Psoas muscle (tissue), 8 donors: ENCODE results near the gene HS3ST3A1. TPM values are rescaled to one million over a fixed set of nuclear protein-coding genes. Genes with fewer than 3 reads are reported as not detected.

Experiments
- ATAC-seq, 4 donors: fragments of 200-7000 bp; cut with Tn5 transposase; one replicate each; pipeline ENCODE4 v1.9.1; 2020; ENCODE audit warnings: moderate library complexity in 3 of 4, mild to moderate bottlenecking in 2 of 4
- DNase-seq, 2 donors: peaks; one replicate each; pipeline ENCODE4 v3.0.0-alpha.2; 2020
- H3K27ac ChIP-seq: fragments of 200-600 bp; one replicate; pipeline ENCODE4 v1.8.0; 2022
- H3K27me3 ChIP-seq, 3 donors: fragments of 200-600 bp in 1 of 3; one replicate each; pipeline versions ENCODE4 v1.6.1 to v1.8.0; 2013 to 2022; ENCODE audit warnings: low read length in 2 of 3, mild to moderate bottlenecking in 2 of 3, moderate library complexity in 1 of 3; ENCODE audit not compliant: insufficient read depth in 3 of 3
- H3K36me3 ChIP-seq, 2 donors: fragments of 200-600 bp in 1 of 2; one replicate each; pipeline versions ENCODE4 v1.6.1 to v1.8.0; 2013 to 2022; ENCODE audit warnings: low read depth in 1 of 2, mild to moderate bottlenecking in 1 of 2, moderate library complexity in 1 of 2; ENCODE audit not compliant: insufficient read depth in 1 of 2
- H3K4me1 ChIP-seq: fragments of 200-600 bp; one replicate; pipeline ENCODE4 v1.8.0; 2022
- H3K4me3 ChIP-seq: fragments of 200-600 bp; one replicate; pipeline ENCODE4 v1.8.0; 2022; ENCODE audit warnings: mild to moderate bottlenecking
- H3K9me3 ChIP-seq: fragments of 200-600 bp; one replicate; pipeline ENCODE4 v1.8.0; 2022
- CTCF ChIP-seq: fragments of 200-600 bp; IDR thresholded peaks from one replicate; pipeline ENCODE4 v1.8.0; 2022; ENCODE audit warnings: antibody characterized with exemption
- WGBS, 3 donors: extraction: QIAGEN DNeasy Blood & Tissue Kit; methylation state at CpG; one replicate each; pipeline versions ENCODE4 v1.1.6 to v1.1.7; 2013; 5-methylcytosine and 5-hydroxymethylcytosine counted together
- intact Hi-C, 2 donors: fragments of 100-400 bp; cut with DNase I; formaldehyde crosslinking; loops; one replicate each; pipeline versions ENCODE4 v1.11.0 to v1.14.2; 2022
- polyA plus RNA-seq, 3 donors: library from polyadenylated mRNA; stranded (reverse); fragments of 200-250 nt; gene quantifications; one replicate each; pipeline ENCODE4 v1.2.3, GENCODE V29; 2013
- total RNA-seq, 4 donors: library from RNA; stranded (reverse); fragmentation: NEBNext Ultra II Directional in 2 of 4; extraction: Animal tissue kit (Norgen Biotek cat#: 25700) in 2 of 4; gene quantifications; one replicate each; pipeline versions ENCODE4 v1.2.1 to v1.2.4, GENCODE V29; 2021 to 2023
- donor health status: healthy with polysubstance abuse.
- donor health status: DM: no; HTN: no; CAD: no; lungs with moderate emphysema.
- donor health status: Bipolar disorder and iron deficiency.
- donor health status: healthy.
- donor health status: DM: yes; HTN: yes; CAD: no.
- donor health status: DM: no; HTN: no; CAD: no.
- donor health status: DM: no; HTN: no; CAD: no.
- donor health status: DM: yes; HTN: yes; CAD: no.

HS3ST3A1 gene
- total and polyA plus RNA-seq, 7 donors, result 0.13 to 0.64 (median 0.44) TPM; not detected in 2

GRCh38 chr17:13594310-13594709 is 7.4 kb downstream of the HS3ST3A1 start:
- intact Hi-C loops, result loop anchor here in 1 of 2 donors (2.0 kb wide), 1 partner anchor 708 kb away; no protein-coding TSS in a partner anchor
- DNase-seq, result no peak
- Histone ChIP-seq H3K27me3 (peaks cover 0 to 18% (median 0%) of the 10 kb centered on the region in 3 donors), H3K27ac (no peak overlapping the region), H3K4me3 (no peak overlapping the region), H3K4me1 (peaks cover 11% of the 10 kb centered on the region), H3K36me3 (no peaks in the 10 kb centered on the region), H3K9me3 (no peaks in the 10 kb centered on the region)
- no peak for ATAC-seq
- TF ChIP-seq CTCF, result no peak
- 91 to 94% (median 93%) methylated on average over 5 of the region's 5 CpGs for WGBS, 3 donors

- TF ChIP-seq CTCF, result no peak
Measured at GRCh38 chr17:13593757-13594156, 8.0 kb downstream of the HS3ST3A1 start.

GRCh38 chr17:13593021-13593751 is 8.5 kb downstream of the HS3ST3A1 start:
- H3K36me3 ChIP-seq, result no peaks in the 10 kb centered on the region
- TF ChIP-seq CTCF, result no peak
- peaks cover 0 to 18% (median 0%) of the 10 kb centered on the region in 3 donors for H3K27me3 ChIP-seq
- H3K4me3 ChIP-seq, result no peak overlapping the region
- DNase-seq, result no peak
- peak in 1 of 4 donors; percentile 47 for ATAC-seq
- intact Hi-C loops, result no loop called here
- no peak overlapping the region for H3K27ac ChIP-seq
- H3K9me3 ChIP-seq, result no peaks in the 10 kb centered on the region
- H3K4me1 ChIP-seq, result peaks cover 11% of the 10 kb centered on the region
- 36 to 47% (median 39%) methylated on average over 10 of the region's 10 CpGs for WGBS, 3 donors

More at GRCh38 chr17:13593757-13594156, 8.0 kb downstream of the HS3ST3A1 start:
- Histone ChIP-seq H3K4me1 (peaks cover 11% of the 10 kb centered on the region), H3K9me3 (no peaks in the 10 kb centered on the region), H3K27me3 (peaks cover 0 to 18% (median 0%) of the 10 kb centered on the region in 3 donors), H3K4me3 (no peak overlapping the region), H3K36me3 (no peaks in the 10 kb centered on the region), H3K27ac (no peak overlapping the region)
- DNase-seq, result no peak
- no peak for ATAC-seq
- 76 to 86% (median 77%) methylated on average over 10 of the region's 10 CpGs for WGBS, 3 donors
- intact Hi-C loops, result loop anchor here in 1 of 2 donors (2.0 kb wide), 1 partner anchor 709 kb away; no protein-coding TSS in a partner anchor

GRCh38 chr17:13592427-13592826 is 9.3 kb downstream of the HS3ST3A1 start:
- peaks cover 11% of the 10 kb centered on the region for H3K4me1 ChIP-seq
- no peak overlapping the region for H3K27ac ChIP-seq
- no peak overlapping the region for H3K4me3 ChIP-seq
- no peaks in the 10 kb centered on the region for H3K9me3 ChIP-seq
- no peaks in the 10 kb centered on the region for H3K36me3 ChIP-seq
- ATAC-seq (no peak), DNase-seq (no peak)
- WGBS, 3 donors, result 64 to 77% (median 73%) methylated on average over 7 of the region's 7 CpGs
- intact Hi-C loops, result no loop called here
- peaks cover 0 to 18% (median 0%) of the 10 kb centered on the region in 3 donors for H3K27me3 ChIP-seq
- TF ChIP-seq CTCF, result no peak
